GM21447 (cell line): ENCODE data around the gene NUDT9.
"Not testable (repeated sequence)": the region's sequence is repeated elsewhere in the genome, so short reads cannot be mapped to it uniquely, and the experiment has no call there.

ENCODE experiments used
- ATAC-seq: cut with Tn5 transposase; IDR thresholded peaks from one replicate; pipeline ENCODE4 v1.9.1; 2021; ENCODE audit not compliant: unreplicated experiment

The NUDT9 gene

GRCh38 chr4:87422104-87423052 is at the start of gene NUDT9:
NUDT9 (plus strand) TSS chr4:87422573; CDS start chr4:87422906, 333 bp downstream.
- peak; percentile 80 for ATAC-seq

GRCh38 chr4:87375719-87376291 is 46.6 kb upstream of the NUDT9 start:
- ATAC-seq = no peak

- no peak for ATAC-seq
These were observed 44.6 kb upstream of the NUDT9 start for GRCh38 chr4:87377816-87378215.

GRCh38 chr4:87382116-87382515 is 40.3 kb upstream of the NUDT9 start:
- ATAC-seq = no peak

- no peak for ATAC-seq
These were observed 39.4 kb upstream of the NUDT9 start for GRCh38 chr4:87382931-87383330.

- not testable (repeated sequence) for ATAC-seq
These were observed 37.8 kb upstream of the NUDT9 start for GRCh38 chr4:87384466-87385132.

GRCh38 chr4:87387237-87387636 is 35.1 kb upstream of the NUDT9 start:
- ATAC-seq = no peak

GRCh38 chr4:87388901-87389300 is 33.5 kb upstream of the NUDT9 start:
- no peak for ATAC-seq

GRCh38 chr4:87390055-87390454 is 32.3 kb upstream of the NUDT9 start:
- ATAC-seq = not testable (repeated sequence)

GRCh38 chr4:87390551-87390890 is 31.9 kb upstream of the NUDT9 start:
- no peak for ATAC-seq

- ATAC-seq = peak; percentile 98
These were observed 31.3 kb upstream of the NUDT9 start, which contains the start of gene HSD17B11 for GRCh38 chr4:87390891-87391575. HSD17B11 (minus strand) TSS chr4:87391188; CDS start chr4:87391070, 118 bp downstream.

- ATAC-seq = peak; percentile 4
These were observed 30.8 kb upstream of the NUDT9 start for GRCh38 chr4:87391576-87392054.

- no peak for ATAC-seq
These were observed 30.2 kb upstream of the NUDT9 start for GRCh38 chr4:87392183-87392582.

- not testable (repeated sequence) for ATAC-seq
These were observed 27.3 kb upstream of the NUDT9 start for GRCh38 chr4:87395073-87395472.

GRCh38 chr4:87395851-87396250 is 26.5 kb upstream of the NUDT9 start:
- not testable (repeated sequence) for ATAC-seq

- ATAC-seq = no peak
These were observed 23.2 kb upstream of the NUDT9 start for GRCh38 chr4:87399148-87399547.

- no peak for ATAC-seq
These were observed 22.4 kb upstream of the NUDT9 start for GRCh38 chr4:87399954-87400353.

- not testable (repeated sequence) for ATAC-seq
These were observed 18.6 kb upstream of the NUDT9 start for GRCh38 chr4:87403732-87404131.

GRCh38 chr4:87405211-87405820 is 17.1 kb upstream of the NUDT9 start:
- ATAC-seq = no peak

- peak; percentile 72 for ATAC-seq
These were observed 15.9 kb upstream of the NUDT9 start for GRCh38 chr4:87406462-87406861.
